ENCODE measurements around the gene RMDN2.

The RMDN2 gene

GRCh38 chr2:37891846-37892435 is 33.1 kb upstream of the RMDN2 start:
- peaks cover 3% of the 10 kb centered on the region for H3K27me3 Mint-ChIP-seq
- H3K36me3 Mint-ChIP-seq (ENCODE audit: low read depth) = no peaks in the 10 kb centered on the region
- peak overlapping the region; percentile 38 for H3K27ac Mint-ChIP-seq
- H3K4me1 Mint-ChIP-seq (ENCODE audit: low read depth) = peaks cover 42% of the 10 kb centered on the region
- H3K4me3 Mint-ChIP-seq = no peak overlapping the region
- peaks cover 4% of the 10 kb centered on the region for H3K9me3 Mint-ChIP-seq
- DNase-seq = no peak

DNA sequence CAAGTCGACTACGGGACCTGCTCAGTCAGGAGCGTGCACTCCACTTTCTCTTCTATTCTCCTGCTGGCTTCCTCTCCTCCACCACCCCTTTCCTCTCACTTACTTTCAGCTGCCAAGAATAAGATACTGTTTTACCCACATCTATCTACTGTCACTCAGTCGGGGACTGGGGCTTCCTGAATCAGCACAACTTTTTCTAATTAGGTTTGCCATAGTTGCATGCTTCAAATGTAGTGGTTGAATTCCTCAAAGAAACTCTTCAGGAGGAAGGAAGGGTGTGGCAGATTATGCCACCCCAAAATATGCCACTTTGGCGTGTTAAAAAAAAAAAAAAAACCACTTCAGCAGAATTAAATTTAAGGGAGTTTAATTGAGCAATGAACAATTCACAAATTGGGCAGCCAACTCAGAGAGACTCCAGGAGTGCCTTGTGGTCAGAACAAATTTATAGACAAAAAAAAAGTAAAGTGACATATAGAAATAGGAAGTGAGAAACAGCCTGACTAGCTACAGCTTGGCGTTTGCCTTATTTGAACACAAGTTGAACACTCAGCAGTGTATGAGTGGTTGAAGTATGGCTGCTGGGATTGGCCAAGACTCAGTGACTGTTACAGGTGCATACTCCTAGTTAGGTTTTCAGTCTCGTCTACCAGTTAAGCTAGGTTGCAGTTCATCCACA is 32.5 kb upstream of the RMDN2 start:
- H3K4me3 Mint-ChIP-seq = no peak overlapping the region
- H3K27ac Mint-ChIP-seq = peak overlapping the region; percentile 38
- H3K9me3 Mint-ChIP-seq = peaks cover 4% of the 10 kb centered on the region

GRCh38 chr2:37893327-37893726 is 31.8 kb upstream of the RMDN2 start:
- Mint-ChIP-seq H3K4me1 (ENCODE audit: low read depth) (peaks cover 42% of the 10 kb centered on the region), H3K27me3 (peaks cover 3% of the 10 kb centered on the region), H3K27ac (no peak overlapping the region), H3K9me3 (peaks cover 4% of the 10 kb centered on the region), H3K4me3 (no peak overlapping the region), H3K36me3 (ENCODE audit: low read depth) (no peaks in the 10 kb centered on the region)
- no peak for DNase-seq

More for the DNA sequence above, 32.5 kb upstream of the RMDN2 start:
- peaks cover 3% of the 10 kb centered on the region for H3K27me3 Mint-ChIP-seq
- H3K4me1 Mint-ChIP-seq (ENCODE audit: low read depth) = peaks cover 42% of the 10 kb centered on the region
- DNase-seq = no peak
- H3K36me3 Mint-ChIP-seq (ENCODE audit: low read depth) = no peaks in the 10 kb centered on the region

DNA sequence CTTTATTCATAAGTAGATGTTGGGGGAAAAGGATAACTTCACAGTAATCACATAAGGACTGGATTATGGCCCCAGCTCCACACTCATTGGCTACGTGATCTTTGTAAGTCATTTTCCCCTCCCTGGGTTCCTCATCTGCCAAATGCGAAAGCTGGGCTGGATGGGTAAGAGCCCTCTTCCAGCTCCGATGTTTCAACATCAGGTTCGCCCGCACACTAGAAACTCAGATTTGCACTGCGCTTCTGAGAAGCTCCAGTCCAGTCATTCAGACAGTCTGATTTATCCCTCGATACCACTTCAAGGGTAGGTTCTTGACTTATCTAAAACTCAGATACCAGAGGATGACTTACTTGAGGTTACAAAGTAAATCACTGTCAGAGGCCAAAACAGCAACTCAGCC is 31.0 kb upstream of the RMDN2 start:
- Mint-ChIP-seq H3K27me3 (peaks cover 3% of the 10 kb centered on the region), H3K4me1 (ENCODE audit: low read depth) (peaks cover 42% of the 10 kb centered on the region), H3K27ac (no peak overlapping the region), H3K36me3 (ENCODE audit: low read depth) (no peaks in the 10 kb centered on the region), H3K4me3 (no peak overlapping the region), H3K9me3 (peaks cover 4% of the 10 kb centered on the region)
- no peak for DNase-seq

DNA sequence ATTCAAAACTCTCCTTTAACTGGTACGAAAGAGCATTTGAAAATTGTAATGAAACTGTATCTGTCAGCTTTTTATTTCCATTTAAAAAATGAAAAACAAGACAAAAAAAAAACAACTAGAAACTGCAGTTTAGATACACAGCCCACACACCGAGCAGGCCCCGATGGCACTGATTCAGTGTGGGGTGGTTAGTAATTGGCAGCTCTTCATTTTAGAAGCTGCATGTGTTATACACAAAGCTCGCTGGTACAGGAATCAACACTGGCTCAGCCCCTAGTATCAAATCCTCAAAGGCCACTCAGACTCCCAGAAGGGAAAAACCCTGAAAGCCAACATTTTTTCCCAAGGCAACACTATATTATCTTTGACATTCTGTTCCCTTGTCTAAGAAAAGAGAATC is 30.5 kb upstream of the RMDN2 start:
- Mint-ChIP-seq H3K27ac (peak overlapping the region; percentile 64), H3K36me3 (ENCODE audit: low read depth) (no peaks in the 10 kb centered on the region), H3K9me3 (peaks cover 4% of the 10 kb centered on the region), H3K4me3 (no peak overlapping the region), H3K4me1 (ENCODE audit: low read depth) (peaks cover 42% of the 10 kb centered on the region), H3K27me3 (peaks cover 3% of the 10 kb centered on the region)
- no peak for DNase-seq

GRCh38 chr2:37895140-37895539 is 29.9 kb upstream of the RMDN2 start:
- DNase-seq = no peak
- H3K9me3 Mint-ChIP-seq = peaks cover 4% of the 10 kb centered on the region
- no peak overlapping the region for H3K27ac Mint-ChIP-seq
- H3K4me1 Mint-ChIP-seq (ENCODE audit: low read depth) = peaks cover 42% of the 10 kb centered on the region
- H3K27me3 Mint-ChIP-seq = peaks cover 3% of the 10 kb centered on the region
- H3K36me3 Mint-ChIP-seq (ENCODE audit: low read depth) = no peaks in the 10 kb centered on the region
- H3K4me3 Mint-ChIP-seq = no peak overlapping the region

GRCh38 chr2:37896319-37896718 is 28.8 kb upstream of the RMDN2 start:
- DNase-seq = no peak
- peaks cover 4% of the 10 kb centered on the region for H3K9me3 Mint-ChIP-seq

GRCh38 chr2:37897511-37897910 is 27.6 kb upstream of the RMDN2 start:
- H3K36me3 Mint-ChIP-seq (ENCODE audit: low read depth) = no peaks in the 10 kb centered on the region
- no peak for DNase-seq
- H3K4me1 Mint-ChIP-seq (ENCODE audit: low read depth) = peaks cover 22% of the 10 kb centered on the region
- no peaks in the 10 kb centered on the region for H3K27me3 Mint-ChIP-seq
- no peak overlapping the region for H3K27ac Mint-ChIP-seq
- H3K4me3 Mint-ChIP-seq = no peak overlapping the region
- peaks cover 4% of the 10 kb centered on the region for H3K9me3 Mint-ChIP-seq

More at GRCh38 chr2:37896319-37896718, 28.8 kb upstream of the RMDN2 start:
- Mint-ChIP-seq H3K36me3 (ENCODE audit: low read depth) (no peaks in the 10 kb centered on the region), H3K4me1 (ENCODE audit: low read depth) (peaks cover 34% of the 10 kb centered on the region), H3K4me3 (no peak overlapping the region), H3K27me3 (no peaks in the 10 kb centered on the region), H3K27ac (no peak overlapping the region)

- no peaks in the 10 kb centered on the region for H3K9me3 Mint-ChIP-seq
- no peak overlapping the region for H3K4me3 Mint-ChIP-seq
- no peak overlapping the region for H3K27ac Mint-ChIP-seq
- H3K4me1 Mint-ChIP-seq (ENCODE audit: low read depth) = peaks cover 13% of the 10 kb centered on the region
- DNase-seq = no peak
- H3K27me3 Mint-ChIP-seq = peaks cover 2% of the 10 kb centered on the region
- no peaks in the 10 kb centered on the region for H3K36me3 Mint-ChIP-seq (ENCODE audit: low read depth)
These were observed 26.6 kb upstream of the RMDN2 start for GRCh38 chr2:37898448-37898847.

DNA sequence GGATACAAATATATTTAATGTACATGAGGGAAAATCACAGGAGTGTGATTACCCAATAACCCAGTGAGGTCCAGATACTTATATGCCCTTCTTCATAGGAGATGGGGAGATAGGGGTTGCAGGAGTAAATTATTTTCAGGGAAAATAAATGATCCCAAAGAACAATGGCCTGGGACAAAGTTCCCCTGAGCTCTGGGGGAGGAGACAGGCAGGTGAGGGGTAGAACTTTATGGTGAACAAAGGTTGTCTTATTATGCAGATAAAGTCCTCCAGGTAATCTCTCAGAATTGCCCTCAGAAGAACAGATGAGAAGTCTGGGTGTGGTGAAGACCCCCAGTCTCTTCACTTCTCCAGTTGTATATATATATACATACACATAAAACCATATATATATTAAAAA is 22.1 kb upstream of the RMDN2 start:
- no peak overlapping the region for H3K27ac Mint-ChIP-seq
- no peaks in the 10 kb centered on the region for H3K36me3 Mint-ChIP-seq (ENCODE audit: low read depth)
- DNase-seq = no peak
- H3K9me3 Mint-ChIP-seq = no peaks in the 10 kb centered on the region
- H3K4me3 Mint-ChIP-seq = no peak overlapping the region
- peaks cover 7% of the 10 kb centered on the region for H3K27me3 Mint-ChIP-seq
- H3K4me1 Mint-ChIP-seq (ENCODE audit: low read depth) = no peaks in the 10 kb centered on the region

DNA sequence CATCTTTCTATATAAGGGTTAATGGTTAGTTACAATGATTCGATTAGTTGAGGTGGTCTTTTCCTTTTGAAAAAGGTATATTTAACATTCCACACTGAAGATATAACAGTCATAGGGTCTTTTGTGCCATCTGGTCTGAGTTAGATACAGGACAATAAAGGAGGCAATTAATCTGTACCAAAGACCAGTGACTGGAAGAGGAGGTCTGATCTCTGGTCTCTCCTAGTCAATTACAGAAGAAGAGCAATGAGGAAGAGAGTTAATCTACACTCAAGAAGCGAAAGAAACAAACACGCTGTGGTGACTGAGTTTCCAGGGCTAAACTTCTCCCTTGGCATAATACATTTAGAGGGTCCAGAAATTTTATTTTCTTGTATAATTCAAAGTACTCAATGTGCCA is 20.7 kb upstream of the RMDN2 start:
- H3K4me3 Mint-ChIP-seq = no peak overlapping the region
- peaks cover 7% of the 10 kb centered on the region for H3K27me3 Mint-ChIP-seq
- H3K36me3 Mint-ChIP-seq (ENCODE audit: low read depth) = no peaks in the 10 kb centered on the region
- H3K9me3 Mint-ChIP-seq = no peaks in the 10 kb centered on the region
- no peaks in the 10 kb centered on the region for H3K4me1 Mint-ChIP-seq (ENCODE audit: low read depth)
- H3K27ac Mint-ChIP-seq = no peak overlapping the region
- DNase-seq = no peak

GRCh38 chr2:37904993-37905392 is 20.1 kb upstream of the RMDN2 start:
- no peaks in the 10 kb centered on the region for H3K9me3 Mint-ChIP-seq
- no peaks in the 10 kb centered on the region for H3K4me1 Mint-ChIP-seq (ENCODE audit: low read depth)
- no peak for DNase-seq
- no peaks in the 10 kb centered on the region for H3K36me3 Mint-ChIP-seq (ENCODE audit: low read depth)
- H3K27me3 Mint-ChIP-seq = peaks cover 7% of the 10 kb centered on the region
- no peak overlapping the region for H3K4me3 Mint-ChIP-seq
- no peak overlapping the region for H3K27ac Mint-ChIP-seq

DNA sequence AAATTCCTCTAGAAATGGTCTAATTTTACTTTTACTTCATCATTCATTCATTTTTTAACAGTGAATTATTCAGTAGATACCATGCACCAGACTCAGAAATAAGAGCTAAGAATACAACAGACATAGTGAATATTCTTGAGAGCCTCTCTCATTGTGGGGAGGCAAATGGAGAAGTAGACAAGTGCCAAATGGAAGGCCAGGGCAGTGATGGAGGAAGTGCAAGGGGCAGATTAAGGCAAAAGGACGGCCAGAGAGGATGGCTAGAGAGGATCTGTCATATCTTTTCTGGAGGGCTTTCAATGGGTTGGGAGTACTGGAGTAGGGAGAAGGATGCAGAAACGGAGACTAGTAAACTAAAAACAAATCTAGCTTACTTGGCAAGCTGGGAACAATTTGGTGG is 19.0 kb upstream of the RMDN2 start:
- no peak for DNase-seq
- Mint-ChIP-seq H3K36me3 (ENCODE audit: low read depth) (no peaks in the 10 kb centered on the region), H3K4me3 (no peak overlapping the region), H3K27me3 (peaks cover 7% of the 10 kb centered on the region), H3K9me3 (no peaks in the 10 kb centered on the region), H3K4me1 (ENCODE audit: low read depth) (no peaks in the 10 kb centered on the region), H3K27ac (no peak overlapping the region)

GRCh38 chr2:37907501-37908225 is 17.4 kb upstream of the RMDN2 start:
- Mint-ChIP-seq H3K4me3 (no peak overlapping the region), H3K9me3 (no peaks in the 10 kb centered on the region), H3K4me1 (ENCODE audit: low read depth) (no peaks in the 10 kb centered on the region), H3K36me3 (ENCODE audit: low read depth) (no peaks in the 10 kb centered on the region), H3K27ac (no peak overlapping the region), H3K27me3 (peaks cover 7% of the 10 kb centered on the region)
- no peak for DNase-seq

DNA sequence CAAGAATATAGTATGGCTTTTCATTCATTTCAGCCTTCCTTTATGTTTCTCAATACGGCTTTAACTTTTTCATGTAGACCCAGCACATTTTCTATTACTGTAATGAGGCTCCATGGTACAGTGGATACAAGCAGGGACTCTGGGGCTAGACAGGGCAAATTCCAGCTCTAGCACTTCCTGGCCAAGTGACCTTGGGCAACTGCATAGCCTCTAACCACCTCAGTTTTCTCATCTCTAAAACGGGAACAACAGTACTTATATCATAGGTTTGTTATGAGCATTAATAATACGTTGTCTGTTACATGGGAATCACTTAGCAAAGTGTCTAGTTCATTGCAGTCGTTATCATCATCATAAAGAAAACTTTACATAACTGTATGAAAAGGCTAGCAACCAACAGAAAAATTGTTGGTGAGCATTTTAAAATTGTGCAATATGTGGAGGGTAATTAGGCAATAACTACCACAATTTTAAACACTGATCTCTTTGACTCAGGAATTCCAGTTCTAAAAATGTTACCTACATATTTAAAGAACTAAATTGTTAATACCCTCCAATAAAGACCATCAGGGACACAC is 13.7 kb upstream of the RMDN2 start:
- Mint-ChIP-seq H3K9me3 (no peaks in the 10 kb centered on the region), H3K4me1 (ENCODE audit: low read depth) (no peaks in the 10 kb centered on the region), H3K27me3 (peaks cover 12% of the 10 kb centered on the region), H3K36me3 (ENCODE audit: low read depth) (no peaks in the 10 kb centered on the region), H3K4me3 (no peak overlapping the region), H3K27ac (no peak overlapping the region)
- DNase-seq = no peak

Measured in activated T-cell treated with anti-CD3 and anti-CD28 coated beads, Interleukin-2, amount 50 U/mL, for 24 hours (primary cell).